RPMI7951 (cell line): ENCODE results near the gene PKP1. TPM values are rescaled to one million over a fixed set of nuclear protein-coding genes. Genes with fewer than 3 reads are reported as not detected.

Experiments used
- DNase-seq: peaks from one replicate; pipeline ENCODE4 v3.0.0-alpha.2; 2012; ENCODE audit warnings: low read depth
- total RNA-seq: library from RNA; depleted of rRNA; stranded (reverse); fragments of >200 nt; shearing (Covaris generic); gene quantifications from 2 replicates; pipeline ENCODE4 v1.2.3, GENCODE V29; 2014

PKP1 gene
- total RNA-seq, 1 experiment from 2014 or later = not detected

GRCh38 chr1:201279313-201279712 is 4.0 kb upstream of the PKP1 start:
- DNase-seq = no peak

GRCh38 chr1:201280884-201281283 is 2.4 kb upstream of the PKP1 start:
- no peak for DNase-seq

- no peak for DNase-seq
Measured at GRCh38 chr1:201281573-201281972, 1.7 kb upstream of the PKP1 start.

- no peak for DNase-seq
Measured at GRCh38 chr1:201282216-201282615, 1.1 kb upstream of the PKP1 start.

DNA sequence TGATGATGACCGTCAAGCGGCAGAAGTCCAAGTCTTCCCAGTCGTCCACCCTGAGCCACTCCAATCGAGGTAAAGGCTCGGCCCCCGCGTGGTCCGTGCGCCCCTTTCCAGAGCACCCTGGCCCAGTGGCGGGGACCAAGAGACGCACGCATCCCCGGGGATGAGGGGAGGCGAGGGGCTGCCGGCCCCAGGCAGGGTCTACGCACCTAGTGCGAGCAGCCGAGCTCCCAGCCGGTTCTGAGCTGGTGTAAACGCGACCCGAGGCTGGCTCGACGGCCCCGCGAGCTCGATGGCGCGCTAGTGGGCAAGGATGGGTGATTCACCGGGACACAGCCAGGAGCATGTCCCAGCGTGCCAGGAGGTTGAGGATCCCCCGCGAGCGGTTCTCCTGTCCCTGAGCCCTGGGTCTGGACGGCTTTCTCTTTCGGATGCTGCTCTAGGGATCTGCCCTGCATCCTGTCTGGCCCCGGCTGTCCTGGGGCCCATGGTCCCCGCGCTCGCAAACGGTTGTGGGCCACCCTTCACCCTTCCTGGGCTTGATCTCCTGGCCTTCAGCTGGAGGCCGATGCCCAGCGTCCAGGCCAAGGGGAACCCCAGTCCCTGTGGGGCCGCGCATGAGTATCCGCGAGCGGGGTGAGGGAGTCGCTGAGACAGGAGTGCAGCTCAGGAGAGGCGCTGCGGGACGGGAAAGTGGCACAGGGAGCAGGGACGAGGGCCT is 689 bp downstream of the PKP1 start:
- no peak for DNase-seq

- no peak for DNase-seq
Measured at GRCh38 chr1:201284636-201285035, 1.3 kb downstream of the PKP1 start.

- DNase-seq = no peak
Measured at GRCh38 chr1:201285846-201286245, 2.5 kb downstream of the PKP1 start.

DNA sequence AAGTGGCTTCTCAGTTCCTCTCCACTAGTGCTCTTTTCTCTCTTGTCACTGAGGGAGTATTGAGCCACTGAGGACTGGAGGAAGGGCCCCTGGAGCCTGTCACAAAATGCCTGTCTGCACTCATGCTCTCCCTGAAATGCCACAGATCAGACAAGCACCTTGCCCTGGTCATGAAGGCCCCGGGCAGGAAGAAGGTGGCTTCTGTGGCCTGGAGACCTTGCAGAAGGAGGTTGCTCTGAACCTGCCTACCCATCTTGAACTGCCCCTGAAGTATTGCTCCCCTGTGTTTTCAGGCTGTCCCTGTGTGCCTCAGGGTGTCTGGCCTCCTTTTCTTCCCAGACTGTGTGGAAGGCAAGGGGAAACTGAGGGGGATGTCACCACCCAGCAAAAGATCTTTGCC is 3.1 kb downstream of the PKP1 start:
- no peak for DNase-seq

DNA sequence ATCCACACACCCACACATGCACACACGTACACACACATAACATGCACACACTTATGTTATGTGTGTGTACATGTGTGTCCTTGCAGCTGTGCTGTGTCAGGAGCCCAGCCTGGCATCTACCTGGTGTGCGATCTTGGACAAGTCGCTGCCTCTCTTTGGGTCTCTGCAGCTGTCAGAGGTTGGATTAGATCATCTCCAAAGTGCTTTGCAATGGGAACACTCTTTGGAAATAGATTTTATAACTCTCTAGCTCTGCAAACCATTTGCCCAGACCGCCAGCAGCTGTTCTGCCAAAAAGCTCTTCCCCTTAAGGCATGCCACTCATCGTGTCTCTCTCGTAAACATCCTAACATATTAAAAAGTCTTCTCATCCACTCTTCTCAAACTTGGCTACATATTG is 4.7 kb downstream of the PKP1 start:
- no peak for DNase-seq

DNA sequence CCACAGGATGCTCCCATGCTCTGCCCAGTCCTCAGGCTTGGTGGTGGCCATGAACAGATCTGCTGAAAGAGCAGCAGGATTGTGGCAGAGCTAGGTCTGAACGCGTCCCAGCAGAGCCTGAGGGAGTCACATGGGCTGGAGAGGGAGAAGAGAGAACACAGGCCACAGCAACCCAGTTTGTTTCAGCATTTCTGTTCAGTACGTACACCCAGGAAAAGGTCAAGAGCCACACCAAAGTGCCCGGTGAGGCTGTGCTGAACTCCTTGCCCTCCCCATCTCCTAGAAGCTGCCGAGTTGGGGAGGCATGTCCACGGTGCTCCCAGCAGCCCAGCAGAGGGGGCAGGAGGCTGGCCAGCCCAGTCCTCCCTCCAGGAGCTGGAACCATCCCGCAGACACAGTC is 5.5 kb downstream of the PKP1 start:
- no peak for DNase-seq

DNA sequence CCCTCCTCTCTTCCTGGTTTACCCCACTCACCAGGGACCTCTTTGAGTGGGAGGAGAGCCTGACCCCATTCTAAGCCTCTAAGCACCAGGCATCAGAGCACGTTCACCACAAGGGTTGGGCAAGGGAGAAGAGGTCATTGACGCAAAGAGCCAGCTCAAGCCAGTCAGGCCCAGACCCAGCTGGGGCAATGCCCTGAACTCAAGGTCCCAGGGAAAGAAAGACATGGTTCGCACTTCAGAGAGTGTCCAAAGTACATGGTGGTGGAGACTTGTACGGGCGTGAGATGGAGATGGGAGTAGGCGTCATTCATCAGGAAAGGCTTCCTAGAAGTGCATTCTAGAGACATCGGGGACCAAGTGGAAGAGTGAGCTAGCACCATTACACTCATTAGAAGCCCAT is 7.2 kb downstream of the PKP1 start:
- no peak for DNase-seq

GRCh38 chr1:201291916-201292315 is 8.6 kb downstream of the PKP1 start:
- DNase-seq = no peak

DNA sequence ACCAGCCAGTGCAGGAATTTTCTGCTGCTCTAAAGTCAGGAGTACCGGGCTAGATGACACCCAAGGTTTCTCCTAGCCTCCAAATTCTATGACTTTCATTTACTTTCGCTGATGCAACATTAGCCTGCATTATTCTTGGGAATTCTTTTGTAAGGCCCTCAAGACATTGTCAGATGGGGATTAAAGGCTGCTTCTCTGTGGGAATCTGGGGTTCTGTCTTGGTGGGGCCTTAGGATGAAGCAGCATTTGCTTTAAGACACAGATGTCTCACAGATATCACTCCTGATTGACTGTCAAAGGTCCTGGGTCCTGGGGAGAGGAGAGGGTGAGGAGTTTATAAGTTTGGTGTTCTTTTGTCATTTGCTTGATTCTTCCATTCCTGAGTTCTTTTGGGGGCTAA is 11.6 kb downstream of the PKP1 start:
- DNase-seq = no peak

GRCh38 chr1:201295346-201295745 is 12.0 kb downstream of the PKP1 start:
- no peak for DNase-seq

DNA sequence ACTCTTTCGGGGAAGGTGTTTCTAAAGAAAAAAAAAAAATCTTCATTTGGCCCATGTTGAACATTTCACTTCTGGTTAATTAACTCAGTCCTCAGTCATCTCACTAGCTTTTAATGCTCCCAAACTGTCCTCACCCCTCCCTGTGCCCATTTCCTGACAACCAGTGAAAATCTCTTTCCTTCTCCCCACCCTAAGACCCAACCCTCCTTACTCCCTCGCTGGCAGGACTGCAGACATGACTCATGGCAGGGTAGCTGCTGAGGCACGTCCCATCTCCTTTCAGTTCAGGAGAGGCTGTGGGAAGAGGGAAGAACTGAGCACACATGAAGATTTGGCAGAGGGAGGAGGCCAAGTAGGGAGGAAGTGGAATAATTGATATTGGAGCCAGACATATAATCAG is 12.6 kb downstream of the PKP1 start:
- DNase-seq = peak; percentile 78

DNA sequence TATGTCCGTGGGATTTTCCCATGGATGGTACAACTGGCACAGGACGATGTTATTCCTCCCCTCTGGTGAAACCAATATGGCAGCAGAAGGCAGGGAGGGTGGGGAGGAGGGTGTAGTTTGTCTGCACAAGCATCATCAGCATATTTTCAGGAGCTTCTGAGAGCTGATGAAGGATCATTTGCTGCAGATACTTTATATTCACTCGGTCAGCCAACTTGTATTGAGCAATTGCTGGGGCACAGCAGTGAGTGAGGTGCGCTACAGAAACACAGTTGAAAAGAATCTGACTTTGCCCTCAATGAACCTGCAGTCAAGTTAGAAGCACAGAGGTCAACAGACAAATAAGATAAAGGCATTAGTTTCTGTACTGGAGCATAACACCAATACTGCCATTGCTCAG is 13.0 kb downstream of the PKP1 start:
- no peak for DNase-seq

DNA sequence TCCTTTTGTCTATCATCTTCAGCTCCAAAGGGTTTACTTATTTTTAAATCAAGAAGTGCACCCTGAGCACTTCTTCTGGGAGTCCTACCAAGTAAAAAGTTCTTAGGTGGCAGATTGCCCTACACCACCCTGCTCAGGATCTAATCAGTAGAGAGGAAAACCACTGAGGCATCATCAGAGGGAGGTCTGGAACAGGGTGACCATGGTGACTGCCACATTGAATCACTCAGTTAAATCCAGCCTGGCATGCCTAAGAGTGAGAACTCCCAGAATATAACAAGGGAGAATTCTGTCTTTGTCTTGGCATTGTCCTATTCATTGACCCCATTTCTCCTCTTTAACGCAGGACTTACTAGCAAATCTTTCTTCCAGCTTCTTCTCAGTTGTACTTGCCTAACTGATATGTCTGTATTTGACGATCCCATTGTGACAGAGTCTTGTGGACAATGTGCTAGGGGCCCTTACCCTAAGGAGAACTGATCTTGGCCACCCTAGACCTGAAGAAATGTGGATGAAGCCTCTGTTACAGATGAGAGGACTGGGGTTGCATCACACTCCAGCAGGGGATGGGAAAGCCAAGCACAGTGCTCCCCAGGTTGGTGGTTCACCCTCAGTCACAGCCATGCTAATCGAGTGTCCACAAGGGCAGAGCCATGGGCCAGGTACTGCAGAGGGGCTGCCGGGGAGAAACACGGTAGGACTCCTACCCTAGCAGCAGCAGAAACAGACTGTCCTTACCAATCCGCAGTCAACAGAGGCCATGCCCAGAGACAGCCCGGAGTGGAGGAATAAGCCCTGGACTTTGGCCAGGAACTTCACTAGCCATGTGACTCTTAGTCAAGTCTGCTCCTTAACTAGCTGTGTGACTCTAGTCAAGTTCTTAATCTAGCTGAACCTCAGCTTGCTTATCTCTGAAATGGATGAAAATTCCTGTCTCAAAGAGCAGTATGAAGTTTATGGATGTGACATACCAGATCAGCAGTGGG is 15.4 kb downstream of the PKP1 start:
- DNase-seq = peak; percentile 19

DNA sequence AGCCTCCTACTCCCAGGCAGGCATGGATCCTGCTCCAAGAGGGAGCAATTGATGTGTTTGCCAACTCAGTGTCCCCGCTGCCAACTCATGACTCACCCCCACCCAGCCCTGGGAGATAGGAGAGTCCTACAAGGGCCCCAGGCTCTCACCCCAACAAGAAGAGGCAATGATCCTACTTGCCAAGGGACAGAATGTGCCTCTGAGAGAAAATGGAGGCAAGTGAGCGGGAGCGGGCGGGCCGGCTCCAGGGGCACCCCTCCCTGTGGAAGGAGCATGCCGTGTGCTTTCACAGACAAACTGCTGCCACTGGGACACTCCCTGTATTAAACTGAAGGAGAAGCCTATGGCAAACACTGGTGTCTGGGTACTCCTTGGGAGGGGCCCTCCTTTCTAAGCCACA is 16.7 kb downstream of the PKP1 start:
- DNase-seq = peak; percentile 77

- DNase-seq = no peak
Measured at GRCh38 chr1:201300641-201301040, 17.3 kb downstream of the PKP1 start.

DNA sequence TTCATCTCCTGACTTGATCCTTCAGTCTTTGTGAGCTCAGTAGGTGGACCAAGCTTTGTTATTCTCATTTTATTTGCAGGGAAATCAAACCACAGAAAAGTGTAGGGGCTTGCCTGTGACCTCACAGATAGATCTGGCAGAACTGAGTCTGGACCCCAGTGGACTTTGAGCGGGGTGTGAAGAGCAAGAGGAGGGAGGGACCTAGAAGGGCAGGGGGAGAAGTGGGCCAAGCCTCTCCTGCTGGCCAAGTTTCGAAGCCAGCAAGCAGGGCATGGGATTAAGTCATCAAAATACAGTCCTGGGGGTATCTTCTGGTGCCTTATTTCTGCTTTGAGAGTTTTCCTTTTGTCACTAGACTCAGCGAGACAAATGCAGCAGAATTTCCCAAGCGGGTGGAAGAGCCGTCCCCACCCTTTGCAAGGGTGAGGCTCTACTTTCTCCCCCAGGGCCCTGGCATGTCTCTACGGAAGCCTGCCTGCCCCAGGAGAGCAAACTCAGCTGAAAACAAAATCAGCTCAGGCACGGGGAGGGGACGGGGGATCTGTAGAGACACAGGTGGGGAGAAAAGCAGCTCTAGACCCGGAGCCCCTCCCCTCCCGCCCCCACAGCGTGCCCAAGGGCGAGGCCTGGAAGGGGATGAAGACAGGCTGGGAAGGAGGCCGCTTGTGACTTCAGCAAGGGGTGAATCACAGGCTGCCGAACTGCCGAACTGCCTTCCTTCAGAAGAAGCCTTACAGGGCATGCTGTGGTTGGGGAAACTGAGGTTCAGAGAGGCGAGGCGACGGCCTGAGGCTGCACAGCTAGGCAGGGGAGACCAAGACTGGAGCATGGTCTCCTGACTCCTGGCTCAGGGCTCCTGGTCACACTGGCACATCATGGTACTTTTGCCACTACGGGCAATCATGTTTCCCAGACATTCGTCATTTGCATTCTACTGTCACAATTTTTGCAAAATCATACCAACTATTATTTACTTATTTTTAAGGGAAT is 19.2 kb downstream of the PKP1 start:
- no peak for DNase-seq

- no peak for DNase-seq
Measured at GRCh38 chr1:201304126-201304525, 20.8 kb downstream of the PKP1 start.

- DNase-seq = no peak
Measured at GRCh38 chr1:201305815-201306214, 22.5 kb downstream of the PKP1 start.
